HFFc6 (cell line): ENCODE data around the gene NXT2. TPM values are rescaled to one million over a fixed set of nuclear protein-coding genes. Genes with fewer than 3 reads are reported as not detected.

Source experiments
- DNase-seq: peaks from one replicate; pipeline ENCODE4 v3.0.0-alpha.2; 2018
- H3K27ac Mint-ChIP-seq: 2 replicates; pipeline ENCODE4 v1.8.0; 2020; ENCODE audit warnings: mild to moderate bottlenecking, mixed read lengths
- H3K27me3 Mint-ChIP-seq: 2 replicates; pipeline ENCODE4 v1.8.0; 2021; ENCODE audit warnings: mild to moderate bottlenecking, moderate library complexity, mixed read lengths; ENCODE audit not compliant: insufficient read depth
- H3K36me3 Mint-ChIP-seq: 2 replicates; pipeline ENCODE4 v1.8.0; 2021; ENCODE audit warnings: low read depth, mixed read lengths
- H3K4me1 Mint-ChIP-seq: 2 replicates; pipeline ENCODE4 v1.8.0; 2020; ENCODE audit warnings: low read depth, mixed read lengths
- H3K4me3 Mint-ChIP-seq: 2 replicates; pipeline ENCODE4 v1.8.0; 2020; ENCODE audit warnings: mild to moderate bottlenecking, moderate library complexity, mixed read lengths
- H3K9me3 Mint-ChIP-seq: 2 replicates; pipeline ENCODE4 v1.8.0; 2020; ENCODE audit warnings: mild to moderate bottlenecking, mixed read lengths
- CTCF ChIP-seq: fragments of 200-600 bp; sonication (generic); IDR thresholded peaks from 2 replicates; pipeline ENCODE4 v1.5.0; 2021; ENCODE audit warnings: antibody characterized with exemption, mild to moderate bottlenecking
- long read RNA-seq: library from polyadenylated mRNA; unstranded; transcript quantifications from one replicate; pipeline ENCODE4 v2.0.0, GENCODE V29; 2019
- total RNA-seq, 6 experiments: library from RNA; stranded (reverse); fragmentation: NEBNext Ultra II Directional; extraction: Animal tissue kit (Norgen Biotek cat#: 25700); gene quantifications; 2 replicates in 1 of 6; 3 replicates in 5 of 6; pipeline ENCODE4 v1.2.3, GENCODE V29; 2021

NXT2 gene
- 1 to 10 TPM; 4.8 to 8.8 (median 6.9) TPM for total RNA-seq
- long read RNA-seq, partial matches to known transcripts = 0 of 5 reads
- long read RNA-seq, other reads (novel, unspliced or antisense) = 0 of 5 reads

- Mint-ChIP-seq H3K9me3 (no peaks in the 10 kb centered on the region), H3K36me3 (no peaks in the 10 kb centered on the region), H3K4me3 (peak within 1 kb of the TSS; percentile 98), H3K27me3 (no peaks in the 10 kb centered on the region), H3K27ac (peak within 1 kb of the TSS; percentile 99), H3K4me1 (peaks cover 6% of the 10 kb centered on the region)
- peak; percentile 86 for DNase-seq
- TF ChIP-seq CTCF = no peak
Measured at GRCh38 chrX:109536439-109537323, at the start of gene NXT2. NXT2 (plus strand) TSS chrX:109536844; CDS start chrX:109537007, 163 bp downstream.

- Mint-ChIP-seq H3K4me3 (no peak overlapping the region), H3K27ac (no peak overlapping the region), H3K27me3 (no peaks in the 10 kb centered on the region; the same call in none of the 2 replicates), H3K9me3 (no peaks in the 10 kb centered on the region), H3K4me1 (no peaks in the 10 kb centered on the region), H3K36me3 (no peaks in the 10 kb centered on the region)
- no peak for TF ChIP-seq CTCF
- DNase-seq = no peak
Measured at GRCh38 chrX:109487640-109488039, 49.0 kb upstream of the NXT2 start.

GRCh38 chrX:109489174-109489573 is 47.5 kb upstream of the NXT2 start:
- Mint-ChIP-seq H3K4me3 (no peak overlapping the region), H3K9me3 (no peaks in the 10 kb centered on the region), H3K27me3 (no peaks in the 10 kb centered on the region; the same call in none of the 2 replicates), H3K4me1 (no peaks in the 10 kb centered on the region), H3K36me3 (no peaks in the 10 kb centered on the region), H3K27ac (no peak overlapping the region)
- no peak for TF ChIP-seq CTCF
- no peak for DNase-seq

- H3K27me3 Mint-ChIP-seq = peaks cover 6% of the 10 kb centered on the region; the same call in 1 of the 2 replicates
- TF ChIP-seq CTCF = no peak
- no peaks in the 10 kb centered on the region for H3K36me3 Mint-ChIP-seq
- H3K4me3 Mint-ChIP-seq = no peak overlapping the region
- no peak overlapping the region for H3K27ac Mint-ChIP-seq
- no peak for DNase-seq
- no peaks in the 10 kb centered on the region for H3K9me3 Mint-ChIP-seq
- H3K4me1 Mint-ChIP-seq = no peaks in the 10 kb centered on the region
Measured at GRCh38 chrX:109498434-109498833, 38.2 kb upstream of the NXT2 start.

GRCh38 chrX:109501176-109501575 is 35.5 kb upstream of the NXT2 start:
- no peaks in the 10 kb centered on the region for H3K36me3 Mint-ChIP-seq
- peaks cover 6% of the 10 kb centered on the region; the same call in 1 of the 2 replicates for H3K27me3 Mint-ChIP-seq
- H3K4me1 Mint-ChIP-seq = no peaks in the 10 kb centered on the region
- no peak for DNase-seq
- H3K4me3 Mint-ChIP-seq = no peak overlapping the region
- H3K9me3 Mint-ChIP-seq = no peaks in the 10 kb centered on the region
- no peak for TF ChIP-seq CTCF
- H3K27ac Mint-ChIP-seq = no peak overlapping the region
